ENCODE results near the gene MET. TPM values are rescaled to one million over a fixed set of nuclear protein-coding genes. Genes with fewer than 3 reads are reported as not detected.

MET gene
- polyA plus RNA-seq, 2 of the 4 experiments (the other 2 are of a cell fraction) = 72.3 to 165 TPM

DNA sequence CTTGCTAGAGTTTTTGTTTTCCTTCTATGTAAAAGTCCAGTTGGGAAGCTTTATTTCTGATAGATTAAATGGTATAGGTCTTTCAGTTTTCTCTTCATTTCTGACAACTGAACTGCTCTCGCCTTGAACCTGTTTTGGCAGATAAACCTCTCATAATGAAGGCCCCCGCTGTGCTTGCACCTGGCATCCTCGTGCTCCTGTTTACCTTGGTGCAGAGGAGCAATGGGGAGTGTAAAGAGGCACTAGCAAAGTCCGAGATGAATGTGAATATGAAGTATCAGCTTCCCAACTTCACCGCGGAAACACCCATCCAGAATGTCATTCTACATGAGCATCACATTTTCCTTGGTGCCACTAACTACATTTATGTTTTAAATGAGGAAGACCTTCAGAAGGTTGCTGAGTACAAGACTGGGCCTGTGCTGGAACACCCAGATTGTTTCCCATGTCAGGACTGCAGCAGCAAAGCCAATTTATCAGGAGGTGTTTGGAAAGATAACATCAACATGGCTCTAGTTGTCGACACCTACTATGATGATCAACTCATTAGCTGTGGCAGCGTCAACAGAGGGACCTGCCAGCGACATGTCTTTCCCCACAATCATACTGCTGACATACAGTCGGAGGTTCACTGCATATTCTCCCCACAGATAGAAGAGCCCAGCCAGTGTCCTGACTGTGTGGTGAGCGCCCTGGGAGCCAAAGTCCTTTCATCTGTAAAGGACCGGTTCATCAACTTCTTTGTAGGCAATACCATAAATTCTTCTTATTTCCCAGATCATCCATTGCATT is 27.1 kb downstream of the MET start:
- WGBS (ENCODE audit: missing lambda C conversion rate) = 92% methylated on average over 12 of the region's 12 CpGs
- H3K27ac ChIP-seq = no peak overlapping the region
- TF ChIP-seq ZNF302 (CRISPR knock-in tag; IDR thresholded peaks at IDR 0.05) (no peak), JUNB (IDR thresholded peaks at IDR 0.05) (no peak), EP300 (IDR thresholded peaks at IDR 0.05) (no peak), EHMT2 (IDR thresholded peaks at IDR 0.05; ENCODE audit: low read depth) (no peak), PHF8 (IDR thresholded peaks at IDR 0.05; ENCODE audit: borderline replicate concordance, low read depth) (no peak), MAZ (IDR thresholded peaks at IDR 0.05; ENCODE audit: borderline replicate concordance, low read depth, low read length) (no peak), ELK1 (IDR thresholded peaks at IDR 0.05; ENCODE audit: low read depth, low read length) (no peak), RAD21 (conservative IDR thresholded peaks at IDR 0.05 in 1 of 2, IDR thresholded peaks at IDR 0.05 in 1 of 2) (no peak), NPAS2 (CRISPR knock-in tag; IDR thresholded peaks at IDR 0.05; ENCODE audit: borderline replicate concordance) (no peak), ZSCAN20 (CRISPR knock-in tag; IDR thresholded peaks at IDR 0.05) (no peak), ESRRA (IDR thresholded peaks at IDR 0.05; ENCODE audit: borderline replicate concordance, low read length) (no peak), NFE2L2 (conservative IDR thresholded peaks at IDR 0.05; ENCODE audit: low read length) (no peak), HEYL (CRISPR knock-in tag; IDR thresholded peaks at IDR 0.05) (no peak), CHD4 (IDR thresholded peaks at IDR 0.05; ENCODE audit: borderline replicate concordance) (no peak), ZC3H11A (IDR thresholded peaks at IDR 0.05) (no peak)
- TF ChIP-seq, protein P1, sequence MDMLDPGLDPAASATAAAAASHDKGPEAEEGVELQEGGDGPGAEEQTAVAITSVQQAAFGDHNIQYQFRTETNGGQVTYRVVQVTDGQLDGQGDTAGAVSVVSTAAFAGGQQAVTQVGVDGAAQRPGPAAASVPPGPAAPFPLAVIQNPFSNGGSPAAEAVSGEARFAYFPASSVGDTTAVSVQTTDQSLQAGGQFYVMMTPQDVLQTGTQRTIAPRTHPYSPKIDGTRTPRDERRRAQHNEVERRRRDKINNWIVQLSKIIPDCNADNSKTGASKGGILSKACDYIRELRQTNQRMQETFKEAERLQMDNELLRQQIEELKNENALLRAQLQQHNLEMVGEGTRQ (IDR thresholded peaks at IDR 0.05) = no peak
- ATAC-seq (no peak), DNase-seq (ENCODE audit: low read depth in 1 of 2, low spot score in 1 of 2) (no peak), FAIRE-seq (no peak)
- peaks cover 26% of the 10 kb centered on the region for H3K4me1 ChIP-seq
- H3K4me3 ChIP-seq = no peak overlapping the region
- no peaks in the 10 kb centered on the region for H3K9me3 ChIP-seq
- no peak overlapping the region for H3K4me2 ChIP-seq
- CTCF ChIA-PET = interaction anchor here (0.9 kb wide), 1 partner anchor 9 kb away, joined by 3 read pairs; no protein-coding TSS in a partner anchor
- POLR2A ChIA-PET = no interaction called here

DNA sequence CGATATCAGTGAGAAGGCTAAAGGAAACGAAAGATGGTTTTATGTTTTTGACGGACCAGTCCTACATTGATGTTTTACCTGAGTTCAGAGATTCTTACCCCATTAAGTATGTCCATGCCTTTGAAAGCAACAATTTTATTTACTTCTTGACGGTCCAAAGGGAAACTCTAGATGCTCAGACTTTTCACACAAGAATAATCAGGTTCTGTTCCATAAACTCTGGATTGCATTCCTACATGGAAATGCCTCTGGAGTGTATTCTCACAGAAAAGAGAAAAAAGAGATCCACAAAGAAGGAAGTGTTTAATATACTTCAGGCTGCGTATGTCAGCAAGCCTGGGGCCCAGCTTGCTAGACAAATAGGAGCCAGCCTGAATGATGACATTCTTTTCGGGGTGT is 27.7 kb downstream of the MET start:
- ChIA-PET POLR2A (no interaction called here), CTCF (interaction anchor here (1.4 kb wide), 1 partner anchor 20 kb away, joined by 4 read pairs; no protein-coding TSS in a partner anchor)
- no peak for ATAC-seq
- Histone ChIP-seq H3K9me3 (no peaks in the 10 kb centered on the region), H3K27ac (no peak overlapping the region), H3K4me2 (no peak overlapping the region), H3K4me1 (peaks cover 32% of the 10 kb centered on the region), H3K4me3 (no peak overlapping the region)
- WGBS (ENCODE audit: missing lambda C conversion rate) = 92% methylated on average over 6 of the region's 6 CpGs
- no peak for DNase-seq (ENCODE audit: low read depth in 1 of 2, low spot score in 1 of 2)
- TF ChIP-seq PHF8 (IDR thresholded peaks at IDR 0.05; ENCODE audit: borderline replicate concordance, low read depth) (no peak), BHLHE40 (IDR thresholded peaks at IDR 0.05; ENCODE audit: low read depth, low read length) (no peak), PBX3 (IDR thresholded peaks at IDR 0.05) (no peak), EHMT2 (IDR thresholded peaks at IDR 0.05; ENCODE audit: low read depth) (no peak)
- peak; percentile 51 for FAIRE-seq

Measured in A549 (cell line).